HG03571 (cell line): ENCODE data around the gene F11R.
"Not testable (repeated sequence)": the region's sequence is repeated elsewhere in the genome, so short reads cannot be mapped to it uniquely, and the experiment has no call there.

Experiments used
- ATAC-seq: cut with Tn5 transposase; IDR thresholded peaks from one replicate; pipeline ENCODE4 v1.9.1; 2021; ENCODE audit not compliant: unreplicated experiment

F11R gene

GRCh38 chr1:161016683-161017082 is 4.3 kb downstream of the F11R start:
- ATAC-seq: not testable (repeated sequence)

- ATAC-seq: peak; percentile 82
Measured at GRCh38 chr1:161013488-161014230, 7.3 kb downstream of the F11R start.

- ATAC-seq: no peak
Measured at GRCh38 chr1:161013131-161013487, 7.8 kb downstream of the F11R start.

GRCh38 chr1:161012420-161012819 is 8.5 kb downstream of the F11R start:
- ATAC-seq: no peak

GRCh38 chr1:161009602-161010211 is 11.2 kb downstream of the F11R start:
- no peak for ATAC-seq

- no peak for ATAC-seq
Measured at GRCh38 chr1:161008869-161009510, 12.0 kb downstream of the F11R start.

- ATAC-seq: no peak
Measured at GRCh38 chr1:161007369-161007768, 13.6 kb downstream of the F11R start.

GRCh38 chr1:161006563-161006962 is 14.4 kb downstream of the F11R start:
- no peak for ATAC-seq

- ATAC-seq: no peak
Measured at GRCh38 chr1:161001525-161001924, 19.4 kb downstream of the F11R start.

GRCh38 chr1:161000736-161001480 is 20.0 kb downstream of the F11R start:
- ATAC-seq: no peak

GRCh38 chr1:160999376-160999775 is 21.6 kb downstream of the F11R start:
- ATAC-seq: no peak

GRCh38 chr1:160997323-160998038 is 23.5 kb downstream of the F11R start:
- ATAC-seq: no peak

GRCh38 chr1:160996178-160996577 is 24.8 kb downstream of the F11R start:
- no peak for ATAC-seq

GRCh38 chr1:160993544-160994193 is 27.3 kb downstream of the F11R start:
- ATAC-seq: no peak

- not testable (repeated sequence) for ATAC-seq
Measured at GRCh38 chr1:160992036-160992435, 28.9 kb downstream of the F11R start.

GRCh38 chr1:160987359-160988050 is 33.4 kb downstream of the F11R start:
- ATAC-seq: no peak

GRCh38 chr1:160985723-160986122 is 35.2 kb downstream of the F11R start:
- no peak for ATAC-seq

GRCh38 chr1:160981584-160982411 is 39.2 kb downstream of the F11R start:
- ATAC-seq: no peak

GRCh38 chr1:160979286-160979685 is 41.7 kb downstream of the F11R start:
- no peak for ATAC-seq
